ENCODE results near the gene HOXB7. TPM values are rescaled to one million over a fixed set of nuclear protein-coding genes. Genes with fewer than 3 reads are reported as not detected.

Gene HOXB7
- total RNA-seq, 2 donors from 2014 or later = 1.1 to 2.7 TPM

DNA sequence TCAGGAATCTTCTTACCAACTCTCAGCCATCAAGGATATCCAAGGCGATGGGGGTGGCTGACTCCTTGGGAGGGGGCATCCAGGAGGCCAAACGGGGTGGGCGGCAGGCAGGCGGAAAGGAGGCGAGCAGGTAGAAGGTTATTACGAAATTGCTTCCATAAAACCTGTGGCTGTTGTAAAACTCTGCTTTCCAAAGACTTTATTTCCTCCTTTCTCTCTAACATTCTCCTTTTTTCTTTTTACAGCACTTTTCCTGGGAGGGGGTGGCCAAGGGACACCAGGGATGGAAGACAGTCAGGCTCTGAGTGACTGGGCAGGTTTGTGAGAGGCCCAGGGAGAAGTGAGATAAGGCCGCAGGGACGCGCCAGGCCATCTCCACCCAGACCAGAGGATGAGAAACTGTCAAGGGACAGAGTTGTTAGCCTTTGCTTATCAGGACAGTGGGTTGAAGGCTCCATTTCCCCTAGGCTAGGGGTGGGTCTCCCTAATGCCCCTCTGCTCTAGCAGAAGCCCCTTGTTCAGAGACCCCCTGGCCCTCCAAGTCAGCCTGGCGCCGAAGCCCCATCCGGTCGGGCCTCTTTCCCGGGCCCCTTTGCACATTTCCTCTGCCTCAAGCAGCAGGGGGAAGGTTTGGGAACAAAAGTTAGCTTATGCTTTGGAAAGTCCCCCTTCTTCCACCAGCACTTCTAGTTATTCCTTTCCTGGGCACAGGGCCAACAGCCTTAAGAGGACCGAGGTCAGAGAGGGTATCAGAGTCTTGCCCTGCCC lies 20.3 kb upstream of the HOXB7 start:
- ATAC-seq (no peak), DNase-seq (ENCODE audit: low spot score) (peak; percentile 49)
- H3K36me3 Mint-ChIP-seq = no peaks in the 10 kb centered on the region
- no peak overlapping the region for H3K4me3 Mint-ChIP-seq
- H3K9me3 Mint-ChIP-seq = no peaks in the 10 kb centered on the region
- H3K27me3 Mint-ChIP-seq = peaks cover 56 to 60% of the 10 kb centered on the region in 2 donors
- no peak overlapping the region for H3K27ac Mint-ChIP-seq
- H3K4me1 Mint-ChIP-seq (ENCODE audit: low read depth in 2 of 2) = peaks cover 12 to 24% of the 10 kb centered on the region in 2 donors

GRCh38 chr17:48630009-48630924 lies 19.4 kb upstream of the HOXB7 start:
- peaks cover 61 to 63% of the 10 kb centered on the region in 2 donors for H3K27me3 Mint-ChIP-seq
- ATAC-seq (no peak), DNase-seq (ENCODE audit: low spot score) (peak; percentile 51)
- H3K4me1 Mint-ChIP-seq (ENCODE audit: low read depth in 2 of 2) = peaks cover 16 to 30% of the 10 kb centered on the region in 2 donors
- H3K27ac Mint-ChIP-seq = no peak overlapping the region
- H3K4me3 Mint-ChIP-seq = no peak overlapping the region
- H3K36me3 Mint-ChIP-seq = no peaks in the 10 kb centered on the region
- H3K9me3 Mint-ChIP-seq = no peaks in the 10 kb centered on the region

DNA sequence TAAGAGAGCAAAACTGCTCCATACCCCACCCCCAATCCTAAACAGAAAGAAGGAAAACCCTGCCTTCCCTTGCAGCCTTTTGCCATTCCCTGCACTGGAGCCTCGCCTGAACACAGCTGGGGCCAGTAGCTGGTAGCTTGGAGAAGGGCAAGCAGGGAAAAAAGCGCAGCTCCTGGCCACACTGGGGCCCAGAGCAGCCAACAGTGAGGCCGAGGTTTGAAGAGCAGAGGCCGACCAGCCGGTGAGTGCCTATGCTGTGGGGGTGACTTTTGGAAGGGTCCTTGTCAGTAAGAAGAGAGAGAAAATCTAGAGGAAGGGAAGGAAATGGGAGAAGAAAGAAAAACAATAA lies 18.6 kb upstream of the HOXB7 start:
- Mint-ChIP-seq H3K36me3 (no peaks in the 10 kb centered on the region), H3K4me3 (no peak overlapping the region), H3K4me1 (ENCODE audit: low read depth in 2 of 2) (peaks cover 17 to 30% of the 10 kb centered on the region in 2 donors), H3K9me3 (no peaks in the 10 kb centered on the region), H3K27ac (no peak overlapping the region), H3K27me3 (peaks cover 58 to 67% of the 10 kb centered on the region in 2 donors)
- ATAC-seq (no peak), DNase-seq (ENCODE audit: low spot score) (peak; percentile 42)

GRCh38 chr17:48628649-48629410 lies 18.0 kb upstream of the HOXB7 start:
- Mint-ChIP-seq H3K27me3 (peaks cover 60 to 72% of the 10 kb centered on the region in 2 donors), H3K27ac (no peak overlapping the region), H3K4me1 (ENCODE audit: low read depth in 2 of 2) (peaks cover 18 to 30% of the 10 kb centered on the region in 2 donors), H3K4me3 (no peak overlapping the region), H3K9me3 (no peaks in the 10 kb centered on the region), H3K36me3 (no peaks in the 10 kb centered on the region)
- no peak for ATAC-seq
- DNase-seq (ENCODE audit: low spot score) = no peak

GRCh38 chr17:48627623-48628521 lies 17.1 kb upstream of the HOXB7 start:
- DNase-seq (ENCODE audit: low spot score) (no peak), ATAC-seq (no peak)
- no peak overlapping the region for H3K4me3 Mint-ChIP-seq
- H3K36me3 Mint-ChIP-seq = no peaks in the 10 kb centered on the region
- H3K9me3 Mint-ChIP-seq = no peaks in the 10 kb centered on the region
- no peak overlapping the region for H3K27ac Mint-ChIP-seq
- H3K4me1 Mint-ChIP-seq (ENCODE audit: low read depth in 2 of 2) = peaks cover 17 to 27% of the 10 kb centered on the region in 2 donors
- peaks cover 63 to 78% of the 10 kb centered on the region in 2 donors for H3K27me3 Mint-ChIP-seq

DNA sequence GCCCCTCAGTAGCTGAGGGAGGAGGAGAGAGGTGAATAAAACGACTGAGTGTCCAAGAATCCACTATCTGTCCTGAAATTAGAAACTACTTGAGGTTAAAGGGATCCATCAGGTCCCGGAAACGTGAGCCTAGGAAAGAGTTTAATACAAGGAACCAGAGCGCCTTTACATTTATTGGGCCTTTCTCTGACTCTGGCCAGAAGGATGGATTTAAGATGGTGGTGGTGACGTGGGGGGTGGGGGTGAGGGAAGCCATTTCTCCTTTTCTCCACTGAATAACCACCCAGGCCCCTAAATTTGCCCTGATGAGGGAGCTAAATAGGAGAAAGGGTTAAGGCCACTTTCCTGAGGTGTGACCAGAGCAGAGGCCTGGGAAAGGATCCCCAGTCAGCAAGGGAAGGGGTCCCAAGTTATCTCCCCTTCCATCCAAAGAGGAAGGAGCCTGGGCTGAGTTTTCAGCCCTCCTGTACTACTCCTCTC lies 16.3 kb upstream of the HOXB7 start:
- peak overlapping the region; percentile 94 for H3K4me3 Mint-ChIP-seq

DNA sequence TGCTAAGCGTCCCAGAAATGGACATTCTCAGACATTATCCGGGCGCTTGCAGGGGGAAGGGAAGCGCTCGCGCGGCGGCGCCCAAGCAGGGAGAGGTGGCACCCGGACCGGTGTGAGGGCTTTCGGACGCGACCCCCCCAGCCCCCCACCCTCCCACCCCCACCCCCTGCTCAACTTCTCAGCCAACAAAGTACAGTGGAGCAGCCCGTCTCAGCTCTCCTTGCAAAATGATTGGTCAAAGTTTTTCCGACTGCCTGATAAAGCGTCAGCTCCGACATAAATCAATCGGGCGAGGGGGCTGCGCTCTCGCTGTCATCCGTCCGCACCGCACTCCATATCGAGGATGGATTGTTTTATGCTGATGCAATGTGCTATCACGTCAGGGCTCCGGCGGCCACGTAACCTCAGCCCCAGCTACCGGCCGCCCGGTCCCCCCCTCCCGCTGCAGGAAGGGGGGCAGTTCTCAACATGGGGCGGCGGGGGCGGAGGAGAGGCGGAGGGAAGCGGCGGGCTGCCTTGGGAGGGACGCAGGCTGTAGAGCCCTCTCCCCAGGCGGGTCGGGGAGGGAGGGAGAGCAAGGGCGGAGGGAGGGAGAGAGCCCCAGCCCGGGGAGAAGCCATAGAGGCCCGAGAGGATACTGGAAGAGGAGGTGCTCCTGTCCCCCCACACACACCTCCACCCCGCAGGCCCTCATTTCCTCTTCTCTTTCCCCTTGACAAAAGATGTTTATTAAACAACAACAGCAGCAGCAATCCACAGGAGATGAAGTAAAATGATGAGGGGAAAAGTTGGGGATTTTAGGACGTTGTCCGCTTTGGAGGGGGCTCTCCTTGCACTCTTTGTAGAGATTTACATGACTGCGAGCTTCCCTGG lies 15.7 kb upstream of the HOXB7 start, which contains the start of gene HOXB9:
TSS of gene HOXB9 (minus strand) at position 114 of the 873 bp plus-strand sequence. CDS start at position 25, 89 bp downstream.
- Mint-ChIP-seq H3K27ac (peak within 1 kb of the TSS in 1 of 2 donors; percentile 78), H3K27me3 (peaks cover 65 to 85% of the 10 kb centered on the region in 2 donors), H3K4me3 (peak within 1 kb of the TSS; percentile 94), H3K4me1 (ENCODE audit: low read depth in 2 of 2) (peaks cover 15 to 20% of the 10 kb centered on the region in 2 donors), H3K36me3 (no peaks in the 10 kb centered on the region), H3K9me3 (no peaks in the 10 kb centered on the region)
- peak; percentile 76 for DNase-seq (ENCODE audit: low spot score)
- ATAC-seq = peak; percentile 83 to 84

More for the DNA sequence above, 16.3 kb upstream of the HOXB7 start:
- H3K27me3 Mint-ChIP-seq = peaks cover 63 to 78% of the 10 kb centered on the region in 2 donors
- peak overlapping the region in 1 of 2 donors; percentile 78 for H3K27ac Mint-ChIP-seq
- H3K4me1 Mint-ChIP-seq (ENCODE audit: low read depth in 2 of 2) = peaks cover 15 to 20% of the 10 kb centered on the region in 2 donors
- no peak for ATAC-seq
- H3K36me3 Mint-ChIP-seq = no peaks in the 10 kb centered on the region
- no peaks in the 10 kb centered on the region for H3K9me3 Mint-ChIP-seq
- no peak for DNase-seq (ENCODE audit: low spot score)

DNA sequence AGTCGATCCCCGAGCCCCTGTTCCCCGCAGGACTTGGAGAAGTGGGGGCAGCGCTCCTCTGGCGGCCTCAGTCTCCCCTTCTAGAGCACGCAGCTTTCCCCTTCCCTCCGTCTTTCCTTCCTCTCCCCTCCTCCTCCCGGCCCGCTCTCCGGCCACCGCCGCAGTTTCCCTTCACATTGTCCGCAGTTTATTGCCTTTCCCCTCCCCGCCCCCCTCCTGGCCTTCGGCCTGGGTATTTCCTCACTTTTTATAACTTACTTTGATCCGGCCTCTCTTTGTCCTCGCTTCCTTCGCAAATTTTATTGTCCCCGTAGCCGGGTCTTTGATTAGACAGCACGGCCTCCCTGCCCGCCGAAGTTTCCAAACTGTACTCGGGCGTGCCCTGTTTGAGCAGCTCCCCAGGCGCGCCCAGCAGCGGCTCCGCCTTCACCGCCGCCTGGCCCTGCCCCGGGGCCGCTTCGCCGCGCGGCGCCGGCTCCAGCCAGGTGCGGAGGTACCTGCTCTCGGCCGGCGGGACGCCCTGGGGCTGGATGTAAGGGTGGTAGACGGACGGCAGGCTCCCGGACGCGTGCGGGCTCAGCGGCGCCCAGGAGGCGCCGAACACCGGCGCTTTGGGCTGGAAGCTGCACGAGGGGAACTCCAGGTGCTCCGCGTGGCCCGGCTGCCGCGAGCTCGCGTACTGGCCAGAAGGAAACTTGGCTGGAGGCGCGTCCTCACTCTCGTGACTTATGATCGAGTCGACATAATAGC lies 14.9 kb upstream of the HOXB7 start:
- ATAC-seq = peak; percentile 70 to 72
- Mint-ChIP-seq H3K36me3 (no peaks in the 10 kb centered on the region), H3K9me3 (no peaks in the 10 kb centered on the region), H3K4me3 (peak overlapping the region; percentile 94), H3K4me1 (ENCODE audit: low read depth in 2 of 2) (peaks cover 15 to 20% of the 10 kb centered on the region in 2 donors), H3K27me3 (peaks cover 67 to 88% of the 10 kb centered on the region in 2 donors), H3K27ac (peak overlapping the region in 1 of 2 donors; percentile 78)
- DNase-seq (ENCODE audit: low spot score) = no peak

DNA sequence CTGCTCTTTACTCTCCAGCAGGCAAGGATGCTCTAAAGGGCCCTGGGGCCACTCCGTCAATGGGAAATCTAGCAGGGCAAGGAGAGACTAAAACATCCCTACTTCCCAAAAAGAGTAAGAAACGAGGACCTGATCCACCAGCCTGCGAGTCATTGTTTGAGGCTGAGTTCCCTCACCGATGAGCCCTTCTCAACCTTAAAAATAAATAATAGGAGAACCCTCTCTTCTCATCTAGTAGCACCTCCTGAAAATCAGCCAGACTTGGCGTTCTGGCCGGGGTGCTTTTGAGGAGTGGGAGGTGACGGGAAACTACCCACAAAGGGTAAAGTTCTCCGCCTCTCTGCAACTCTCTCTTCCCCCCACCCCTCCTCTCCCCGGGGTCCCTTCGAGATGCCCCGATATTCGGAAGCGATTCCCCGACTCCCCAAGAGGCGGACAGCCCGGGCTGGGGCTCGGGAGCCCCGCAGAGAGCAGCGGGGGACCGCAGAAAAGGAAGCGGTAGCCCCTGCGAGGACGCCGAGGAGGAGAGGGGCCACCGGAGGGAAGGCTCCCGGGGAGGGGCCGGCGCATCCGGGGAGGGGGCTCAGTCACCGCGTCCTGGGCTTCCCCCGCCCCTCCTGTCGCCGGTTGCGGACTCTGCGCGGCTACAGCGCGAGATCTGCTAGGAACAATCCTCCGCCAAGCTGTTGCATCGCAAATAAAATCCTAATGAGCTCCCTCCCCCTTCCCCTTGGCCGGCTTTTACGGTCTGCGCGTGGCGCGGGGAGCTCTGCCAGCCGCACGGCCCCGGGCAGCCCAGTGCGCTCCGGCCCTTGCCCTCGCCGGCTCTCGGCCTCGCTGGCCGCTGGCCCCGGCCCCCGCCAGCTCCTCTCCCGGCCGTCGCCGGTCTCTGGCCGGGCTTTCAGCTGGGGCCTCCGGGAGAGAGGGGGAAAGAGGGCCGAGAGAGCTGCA lies 14.0 kb upstream of the HOXB7 start:
- no peak overlapping the region for H3K27ac Mint-ChIP-seq
- ATAC-seq (peak in 1 of 2 donors; percentile 25), DNase-seq (ENCODE audit: low spot score) (no peak)
- H3K27me3 Mint-ChIP-seq = peaks cover 64 to 84% of the 10 kb centered on the region in 2 donors
- peaks cover 15 to 20% of the 10 kb centered on the region in 2 donors for H3K4me1 Mint-ChIP-seq (ENCODE audit: low read depth in 2 of 2)
- H3K9me3 Mint-ChIP-seq = no peaks in the 10 kb centered on the region
- H3K4me3 Mint-ChIP-seq = peak overlapping the region; percentile 94
- no peaks in the 10 kb centered on the region for H3K36me3 Mint-ChIP-seq

GRCh38 chr17:48624118-48624517 lies 13.3 kb upstream of the HOXB7 start:
- no peaks in the 10 kb centered on the region for H3K36me3 Mint-ChIP-seq

More at GRCh38 chr17:48624118-48624517, 13.3 kb upstream of the HOXB7 start:
- ATAC-seq (no peak), DNase-seq (ENCODE audit: low spot score) (no peak)
- no peak overlapping the region for H3K27ac Mint-ChIP-seq
- H3K27me3 Mint-ChIP-seq = peaks cover 62 to 84% of the 10 kb centered on the region in 2 donors
- peak overlapping the region; percentile 34 for H3K4me3 Mint-ChIP-seq
- no peaks in the 10 kb centered on the region for H3K9me3 Mint-ChIP-seq
- peaks cover 15 to 26% of the 10 kb centered on the region in 2 donors for H3K4me1 Mint-ChIP-seq (ENCODE audit: low read depth in 2 of 2)
